ENCODE results near the gene CUEDC2.

The CUEDC2 gene

DNA sequence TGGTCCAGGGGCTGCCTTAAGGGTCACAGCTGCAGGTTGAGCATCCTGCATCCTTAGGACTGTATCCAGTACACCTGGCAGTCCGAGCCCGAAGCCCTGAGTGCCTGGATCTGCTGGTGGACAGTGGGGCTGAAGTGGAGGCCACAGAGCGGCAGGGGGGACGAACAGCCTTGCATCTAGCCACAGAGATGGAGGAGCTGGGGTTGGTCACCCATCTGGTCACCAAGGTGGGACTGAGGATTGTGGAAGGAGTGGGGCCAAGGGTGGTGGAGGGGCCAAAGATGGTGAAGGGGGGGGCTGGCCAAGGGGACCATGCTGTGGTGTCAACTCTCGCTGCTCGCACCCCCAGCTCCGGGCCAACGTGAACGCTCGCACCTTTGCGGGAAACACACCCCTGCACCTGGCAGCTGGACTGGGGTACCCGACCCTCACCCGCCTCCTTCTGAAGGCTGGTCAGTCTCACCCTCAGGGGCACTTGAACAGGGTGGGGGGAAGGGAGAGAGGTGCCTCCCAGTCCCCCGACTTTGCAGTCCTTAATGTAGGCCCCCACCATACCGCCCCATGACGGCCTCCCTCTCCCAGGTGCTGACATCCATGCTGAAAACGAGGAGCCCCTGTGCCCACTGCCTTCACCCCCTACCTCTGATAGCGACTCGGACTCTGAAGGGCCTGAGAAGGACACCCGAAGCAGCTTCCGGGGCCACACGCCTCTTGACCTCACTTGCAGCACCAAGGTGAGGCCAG lies 31.6 kb downstream of the CUEDC2 start:
- no peaks in the 10 kb centered on the region for H3K27me3 Mint-ChIP-seq
- H3K36me3 Mint-ChIP-seq, result peaks cover 16% of the 10 kb centered on the region
- peaks cover 30% of the 10 kb centered on the region for H3K4me1 Mint-ChIP-seq
- no peaks in the 10 kb centered on the region for H3K9me3 Mint-ChIP-seq
- H3K27ac Mint-ChIP-seq, result no peak overlapping the region
- peak overlapping the region; percentile 30 for H3K4me3 Mint-ChIP-seq

DNA sequence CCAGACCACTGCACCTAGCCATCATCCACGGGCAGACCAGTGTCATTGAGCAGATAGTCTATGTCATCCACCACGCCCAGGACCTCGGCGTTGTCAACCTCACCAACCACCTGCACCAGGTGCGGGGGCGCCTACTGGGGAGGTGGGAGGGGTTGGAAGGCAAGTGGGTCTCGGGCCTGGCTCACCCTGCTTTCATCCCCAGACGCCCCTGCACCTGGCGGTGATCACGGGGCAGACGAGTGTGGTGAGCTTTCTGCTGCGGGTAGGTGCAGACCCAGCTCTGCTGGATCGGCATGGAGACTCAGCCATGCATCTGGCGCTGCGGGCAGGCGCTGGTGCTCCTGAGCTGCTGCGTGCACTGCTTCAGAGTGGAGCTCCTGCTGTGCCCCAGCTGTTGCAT lies 32.3 kb downstream of the CUEDC2 start:
- Mint-ChIP-seq H3K36me3 (peaks cover 17% of the 10 kb centered on the region), H3K27ac (peak overlapping the region; percentile 53), H3K4me1 (peaks cover 30% of the 10 kb centered on the region), H3K27me3 (no peaks in the 10 kb centered on the region), H3K9me3 (no peaks in the 10 kb centered on the region), H3K4me3 (peak overlapping the region; percentile 78)

DNA sequence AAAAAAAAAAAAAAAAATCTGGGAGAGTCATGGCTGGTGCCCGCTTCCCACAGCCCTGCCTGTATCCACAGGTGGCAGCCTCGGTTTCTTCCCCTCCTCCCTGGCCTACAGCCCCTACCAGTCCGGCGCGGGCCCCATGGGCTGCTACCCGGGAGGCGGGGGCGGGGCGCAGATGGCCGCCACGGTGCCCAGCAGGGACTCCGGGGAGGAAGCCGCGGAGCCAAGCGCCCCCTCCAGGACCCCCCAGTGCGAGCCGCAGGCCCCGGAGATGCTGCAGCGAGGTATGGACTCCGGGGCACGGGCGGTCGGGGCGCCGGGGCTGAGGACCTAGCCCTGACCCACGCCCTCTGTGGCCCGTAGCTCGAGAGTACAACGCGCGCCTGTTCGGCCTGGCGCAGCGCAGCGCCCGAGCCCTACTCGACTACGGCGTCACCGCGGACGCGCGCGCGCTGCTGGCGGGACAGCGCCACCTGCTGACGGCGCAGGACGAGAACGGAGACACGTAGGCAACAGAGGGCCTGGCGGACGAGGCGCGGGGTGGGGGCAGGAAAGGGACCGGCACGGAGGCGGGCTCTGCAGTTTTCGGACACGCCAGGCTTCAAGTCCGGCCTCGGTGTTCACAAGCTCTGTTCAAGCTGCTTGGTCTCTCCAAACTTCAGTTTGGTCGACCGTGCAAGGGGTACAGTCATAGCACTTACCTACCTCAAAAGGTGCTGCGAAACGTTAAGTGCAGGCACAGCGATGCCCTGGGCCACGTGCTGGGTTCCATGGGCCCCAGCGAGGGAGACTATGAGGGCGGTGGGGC lies 33.0 kb downstream of the CUEDC2 start:
- H3K9me3 Mint-ChIP-seq, result no peaks in the 10 kb centered on the region

DNA sequence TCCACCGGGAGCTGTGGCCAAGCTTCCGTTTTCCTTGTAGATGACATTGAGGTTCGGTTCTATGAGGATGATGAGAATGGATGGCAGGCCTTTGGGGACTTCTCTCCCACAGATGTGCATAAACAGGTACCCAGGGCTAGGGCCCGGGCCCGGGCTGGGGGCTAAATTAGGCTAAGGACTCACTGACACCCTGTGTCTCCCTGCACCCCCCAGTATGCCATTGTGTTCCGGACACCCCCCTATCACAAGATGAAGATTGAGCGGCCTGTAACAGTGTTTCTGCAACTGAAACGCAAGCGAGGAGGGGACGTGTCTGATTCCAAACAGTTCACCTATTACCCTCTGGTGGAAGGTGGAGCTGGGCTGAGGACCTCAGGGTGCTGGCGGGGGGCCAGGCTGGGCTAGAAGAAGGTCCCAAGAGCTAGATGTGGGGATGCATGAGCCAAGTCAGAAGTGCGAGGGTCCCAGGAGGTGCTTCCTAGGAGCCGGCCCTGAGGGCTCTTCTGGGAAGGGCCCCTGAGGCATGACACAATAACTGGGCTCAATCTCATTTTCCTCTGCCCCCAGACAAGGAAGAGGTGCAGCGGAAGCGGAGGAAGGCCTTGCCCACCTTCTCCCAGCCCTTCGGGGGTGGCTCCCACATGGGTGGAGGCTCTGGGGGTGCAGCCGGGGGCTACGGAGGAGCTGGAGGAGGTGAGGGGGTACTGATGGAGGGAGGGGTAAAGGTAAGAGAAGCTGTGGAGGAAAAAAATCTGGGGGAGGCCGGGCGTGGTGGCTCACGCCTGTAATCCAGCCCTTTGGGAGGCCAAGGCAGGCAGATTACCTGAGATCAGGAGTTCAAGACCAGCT lies 34.0 kb downstream of the CUEDC2 start:
- peaks cover 34% of the 10 kb centered on the region for H3K4me1 Mint-ChIP-seq
- H3K27ac Mint-ChIP-seq, result peak overlapping the region; percentile 86
- peaks cover 19% of the 10 kb centered on the region for H3K36me3 Mint-ChIP-seq
- no peaks in the 10 kb centered on the region for H3K27me3 Mint-ChIP-seq
- H3K4me3 Mint-ChIP-seq, result peak overlapping the region; percentile 92
- H3K9me3 Mint-ChIP-seq, result no peaks in the 10 kb centered on the region

More for the DNA sequence above, 33.0 kb downstream of the CUEDC2 start:
- H3K36me3 Mint-ChIP-seq, result peaks cover 17% of the 10 kb centered on the region
- no peaks in the 10 kb centered on the region for H3K27me3 Mint-ChIP-seq
- peaks cover 30% of the 10 kb centered on the region for H3K4me1 Mint-ChIP-seq
- peak overlapping the region; percentile 92 for H3K4me3 Mint-ChIP-seq
- peak overlapping the region; percentile 53 for H3K27ac Mint-ChIP-seq

DNA sequence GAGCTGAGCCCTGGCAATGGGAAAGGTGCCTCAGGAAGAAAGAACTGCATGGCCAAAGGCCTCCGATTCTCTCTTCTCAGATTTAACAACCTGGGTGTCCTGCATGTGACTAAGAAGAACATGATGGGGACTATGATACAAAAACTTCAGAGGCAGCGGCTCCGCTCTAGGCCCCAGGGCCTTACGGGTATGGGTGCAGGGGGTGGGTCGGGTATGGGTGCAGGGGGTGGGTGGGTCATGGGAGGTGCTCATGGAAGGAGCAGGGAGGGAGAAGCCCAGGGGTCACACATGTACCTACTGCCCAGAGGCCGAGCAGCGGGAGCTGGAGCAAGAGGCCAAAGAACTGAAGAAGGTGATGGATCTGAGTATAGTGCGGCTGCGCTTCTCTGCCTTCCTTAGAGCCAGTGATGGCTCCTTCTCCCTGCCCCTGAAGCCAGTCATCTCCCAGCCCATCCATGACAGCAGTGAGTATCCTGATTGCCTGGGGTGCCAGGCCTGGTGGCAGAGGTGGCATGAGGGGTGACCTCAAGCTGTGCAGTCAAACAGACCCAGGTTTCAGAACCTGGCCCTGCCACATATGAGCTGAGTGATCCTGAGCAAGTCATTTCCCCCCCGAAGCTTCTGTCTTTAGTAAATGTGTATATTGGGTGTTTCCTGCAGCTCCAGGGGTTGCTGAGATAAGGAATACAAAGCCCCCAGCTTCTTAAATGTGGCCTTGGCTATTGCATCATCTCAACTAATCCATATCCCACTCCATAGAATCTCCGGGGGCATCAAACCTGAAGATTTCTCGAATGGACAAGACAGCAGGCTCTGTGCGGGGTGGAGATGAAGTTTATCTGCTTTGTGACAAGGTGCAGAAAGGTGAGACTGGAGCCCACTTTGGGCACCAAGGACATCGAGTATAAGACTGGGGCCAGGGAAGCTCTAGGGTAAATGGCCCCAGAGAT lies 34.9 kb downstream of the CUEDC2 start:
- peaks cover 19% of the 10 kb centered on the region for H3K36me3 Mint-ChIP-seq
- H3K27me3 Mint-ChIP-seq, result no peaks in the 10 kb centered on the region
- peaks cover 42% of the 10 kb centered on the region for H3K4me1 Mint-ChIP-seq
- H3K4me3 Mint-ChIP-seq, result peak overlapping the region; percentile 92
- no peaks in the 10 kb centered on the region for H3K9me3 Mint-ChIP-seq
- peak overlapping the region; percentile 35 for H3K27ac Mint-ChIP-seq

DNA sequence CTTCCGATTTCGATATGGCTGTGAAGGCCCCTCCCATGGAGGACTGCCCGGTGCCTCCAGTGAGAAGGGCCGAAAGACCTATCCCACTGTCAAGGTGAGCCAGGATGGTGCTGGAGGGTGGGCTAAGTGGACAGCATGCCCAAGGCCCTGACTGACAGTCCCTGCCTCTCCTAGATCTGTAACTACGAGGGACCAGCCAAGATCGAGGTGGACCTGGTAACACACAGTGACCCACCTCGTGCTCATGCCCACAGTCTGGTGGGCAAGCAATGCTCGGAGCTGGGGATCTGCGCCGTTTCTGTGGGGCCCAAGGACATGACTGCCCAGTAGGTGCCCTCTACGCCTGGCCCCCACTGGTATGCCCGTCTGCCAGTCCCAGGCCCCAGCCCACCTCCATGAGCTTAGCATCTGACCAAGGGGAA lies 35.6 kb downstream of the CUEDC2 start:
- peaks cover 46% of the 10 kb centered on the region for H3K4me1 Mint-ChIP-seq
- H3K27me3 Mint-ChIP-seq, result no peaks in the 10 kb centered on the region
- H3K9me3 Mint-ChIP-seq, result no peaks in the 10 kb centered on the region
- H3K4me3 Mint-ChIP-seq, result peak overlapping the region; percentile 92
- H3K36me3 Mint-ChIP-seq, result peaks cover 19% of the 10 kb centered on the region
- peak overlapping the region; percentile 55 for H3K27ac Mint-ChIP-seq

DNA sequence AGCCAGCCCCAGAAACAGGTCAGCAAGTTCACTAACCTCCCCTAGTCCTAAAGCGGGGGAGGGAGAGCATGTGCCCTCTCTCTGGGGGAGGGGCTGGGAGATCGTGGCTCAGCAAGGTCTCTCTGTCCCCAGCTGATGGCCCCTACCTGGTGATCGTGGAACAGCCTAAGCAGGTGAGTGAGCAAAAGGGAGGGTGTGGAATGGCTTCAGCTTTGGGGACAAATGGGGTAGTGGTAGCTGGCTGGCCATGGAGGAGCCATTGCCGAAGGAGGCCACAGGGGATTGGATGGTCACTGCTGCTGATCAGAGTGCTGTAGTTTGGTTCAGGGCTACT lies 36.1 kb downstream of the CUEDC2 start:
- peak overlapping the region; percentile 92 for H3K4me3 Mint-ChIP-seq
- peaks cover 19% of the 10 kb centered on the region for H3K36me3 Mint-ChIP-seq
- H3K27ac Mint-ChIP-seq, result peak overlapping the region; percentile 98
- H3K27me3 Mint-ChIP-seq, result no peaks in the 10 kb centered on the region
- H3K4me1 Mint-ChIP-seq, result peaks cover 46% of the 10 kb centered on the region
- H3K9me3 Mint-ChIP-seq, result no peaks in the 10 kb centered on the region

DNA sequence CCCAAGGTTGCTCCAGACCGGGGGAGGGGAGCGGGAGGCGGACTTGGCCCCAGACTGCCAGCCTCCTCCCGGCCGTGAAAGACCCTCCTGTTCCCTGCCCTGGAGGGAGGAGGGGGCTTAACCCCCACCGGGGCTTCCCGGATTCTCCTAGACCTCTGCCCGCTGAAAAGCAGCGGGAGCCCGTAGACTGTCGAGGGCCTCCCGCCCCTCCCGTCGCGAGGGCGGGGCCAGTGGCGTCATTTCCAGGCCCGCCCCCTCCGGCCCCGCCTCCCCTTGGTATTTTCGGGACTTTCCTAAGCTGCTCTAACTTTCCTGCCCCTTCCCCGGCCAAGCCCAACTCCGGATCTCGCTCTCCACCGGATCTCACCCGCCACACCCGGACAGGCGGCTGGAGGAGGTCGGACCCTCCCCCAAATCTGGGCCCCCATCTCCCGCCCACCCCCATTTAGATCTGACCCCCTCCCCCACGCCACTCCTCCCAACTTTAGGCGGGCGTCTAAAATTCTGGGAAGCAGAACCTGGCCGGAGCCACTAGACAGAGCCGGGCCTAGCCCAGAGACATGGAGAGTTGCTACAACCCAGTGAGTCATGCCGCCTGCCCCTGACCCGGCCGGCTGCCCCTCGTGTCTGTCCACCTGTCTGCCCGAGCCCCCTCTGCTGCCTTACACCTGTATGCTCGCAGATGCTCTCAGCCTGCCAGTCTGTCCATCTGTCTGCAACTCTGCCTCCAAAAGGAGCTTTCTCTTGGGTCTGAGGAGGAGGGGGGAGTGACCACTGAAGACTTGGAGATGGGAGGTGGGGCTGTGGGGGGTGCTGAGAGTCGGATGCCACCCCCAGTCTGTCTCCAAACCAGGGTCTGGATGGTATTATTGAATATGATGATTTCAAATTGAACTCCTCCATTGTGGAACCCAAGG lies 36.7 kb downstream of the CUEDC2 start, which contains the start of gene NFKB2:
Gene NFKB2 (plus strand): TSS at position 306 of the 917 bp plus-strand sequence. CDS start 255 bp downstream, at position 561.
- Mint-ChIP-seq H3K4me3 (peak within 1 kb of the TSS; percentile 92), H3K27me3 (no peaks in the 10 kb centered on the region), H3K36me3 (peaks cover 19% of the 10 kb centered on the region), H3K9me3 (no peaks in the 10 kb centered on the region), H3K4me1 (peaks cover 46% of the 10 kb centered on the region), H3K27ac (peak within 1 kb of the TSS; percentile 98)

DNA sequence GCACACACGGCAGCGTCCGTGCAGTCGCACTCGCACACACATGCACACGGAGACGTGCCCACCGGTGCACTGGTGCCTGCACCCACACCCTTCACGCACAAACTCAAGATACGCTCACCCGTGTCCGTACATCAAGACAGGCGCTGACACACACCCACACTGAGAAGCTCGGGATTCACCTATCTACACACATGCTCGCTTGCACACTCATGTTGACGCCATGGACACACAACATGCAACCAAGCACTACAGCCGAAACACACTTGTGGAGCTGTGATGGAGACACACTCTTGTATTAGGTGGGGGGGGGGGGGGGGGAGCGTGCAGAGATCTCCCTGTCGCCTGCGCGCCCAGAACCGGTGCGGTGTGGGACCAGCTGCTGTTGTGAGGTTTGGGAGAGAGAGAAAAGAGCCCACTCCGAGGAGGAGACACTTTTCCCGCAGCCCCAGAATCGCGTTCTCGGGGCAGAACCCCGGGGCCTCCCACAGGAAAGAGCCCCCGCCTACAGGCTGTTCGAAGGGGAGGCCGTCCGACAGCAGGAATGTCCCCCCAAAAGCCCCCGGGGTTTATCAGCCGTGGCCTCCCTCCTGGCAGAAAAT lies 37.5 kb downstream of the CUEDC2 start:
- Mint-ChIP-seq H3K9me3 (no peaks in the 10 kb centered on the region), H3K27me3 (no peaks in the 10 kb centered on the region), H3K4me1 (peaks cover 42% of the 10 kb centered on the region), H3K27ac (peak overlapping the region; percentile 98), H3K4me3 (peak overlapping the region; percentile 92), H3K36me3 (peaks cover 19% of the 10 kb centered on the region)

DNA sequence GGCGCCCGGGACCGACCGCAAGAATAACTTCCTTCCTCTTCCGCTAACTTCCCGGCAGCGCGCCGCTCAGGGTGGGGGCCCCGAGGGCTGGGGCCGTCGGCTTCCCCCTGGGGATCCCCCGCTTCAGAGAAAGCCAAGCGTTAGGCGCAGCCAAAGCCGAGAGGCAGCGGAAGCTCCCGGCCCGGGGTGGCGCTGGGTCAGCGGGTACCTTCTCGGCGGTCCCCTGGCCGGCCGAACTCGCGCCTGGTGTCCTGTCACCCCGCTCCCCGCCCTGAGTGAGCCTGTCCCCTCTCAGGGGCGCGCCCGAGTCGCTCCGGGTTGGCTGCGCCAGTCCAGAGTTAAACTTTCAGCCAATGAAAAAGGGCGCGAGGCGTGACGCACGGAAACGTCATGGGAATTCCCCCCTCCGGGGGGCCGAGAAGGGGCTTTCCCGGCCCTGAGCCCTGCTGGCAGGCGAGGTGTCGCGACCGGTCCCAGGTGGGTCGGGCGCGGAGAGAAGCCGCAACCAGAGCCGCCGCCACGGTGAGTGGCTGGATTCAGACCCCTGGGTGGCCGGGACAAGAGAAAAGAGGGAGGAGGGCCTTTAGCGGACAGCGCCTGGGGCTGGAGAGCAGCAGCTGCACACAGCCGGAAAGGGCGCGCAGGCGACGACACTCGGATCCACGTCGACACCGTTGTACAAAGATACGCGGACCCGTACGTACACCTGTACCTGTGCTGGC lies 38.1 kb downstream of the CUEDC2 start:
- Mint-ChIP-seq H3K36me3 (peaks cover 19% of the 10 kb centered on the region), H3K9me3 (no peaks in the 10 kb centered on the region), H3K27ac (peak overlapping the region; percentile 98), H3K4me1 (peaks cover 42% of the 10 kb centered on the region), H3K4me3 (peak overlapping the region; percentile 92), H3K27me3 (no peaks in the 10 kb centered on the region)

DNA sequence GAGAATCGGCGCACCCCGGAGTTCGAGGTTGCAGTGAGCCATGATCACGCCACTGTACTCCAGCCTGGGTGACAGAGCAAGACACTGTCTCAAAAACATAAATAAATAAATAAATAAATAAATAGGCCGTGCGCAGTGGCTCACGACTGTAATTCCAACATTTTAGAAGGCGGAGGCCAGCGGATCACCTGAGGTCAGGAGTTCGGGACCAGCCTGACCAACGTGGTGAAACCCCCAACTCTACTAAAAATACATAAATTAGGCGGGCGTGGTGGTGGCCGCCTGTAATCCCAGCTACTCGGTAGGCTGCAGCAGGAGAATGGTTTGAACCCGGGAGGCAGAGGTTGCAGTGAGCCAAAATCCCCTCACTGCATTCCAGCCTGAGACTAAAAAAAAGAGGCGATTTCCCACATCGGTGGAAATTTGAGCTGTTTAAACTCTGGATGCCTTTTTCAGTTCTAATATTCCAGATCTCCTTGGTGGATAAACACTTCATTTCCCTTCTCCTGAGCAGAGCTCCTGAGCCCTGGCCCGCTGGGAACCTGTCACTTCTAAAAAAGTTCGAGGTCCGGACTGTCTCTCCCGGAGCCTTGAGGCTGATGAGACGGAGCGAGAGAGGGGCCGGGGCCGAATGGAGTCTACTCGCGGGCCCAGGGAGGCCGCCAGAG lies 38.8 kb downstream of the CUEDC2 start:
- peak overlapping the region; percentile 92 for H3K4me3 Mint-ChIP-seq
- peak overlapping the region; percentile 98 for H3K27ac Mint-ChIP-seq
- H3K4me1 Mint-ChIP-seq, result peaks cover 39% of the 10 kb centered on the region
- no peaks in the 10 kb centered on the region for H3K9me3 Mint-ChIP-seq
- peaks cover 19% of the 10 kb centered on the region for H3K36me3 Mint-ChIP-seq
- no peaks in the 10 kb centered on the region for H3K27me3 Mint-ChIP-seq

DNA sequence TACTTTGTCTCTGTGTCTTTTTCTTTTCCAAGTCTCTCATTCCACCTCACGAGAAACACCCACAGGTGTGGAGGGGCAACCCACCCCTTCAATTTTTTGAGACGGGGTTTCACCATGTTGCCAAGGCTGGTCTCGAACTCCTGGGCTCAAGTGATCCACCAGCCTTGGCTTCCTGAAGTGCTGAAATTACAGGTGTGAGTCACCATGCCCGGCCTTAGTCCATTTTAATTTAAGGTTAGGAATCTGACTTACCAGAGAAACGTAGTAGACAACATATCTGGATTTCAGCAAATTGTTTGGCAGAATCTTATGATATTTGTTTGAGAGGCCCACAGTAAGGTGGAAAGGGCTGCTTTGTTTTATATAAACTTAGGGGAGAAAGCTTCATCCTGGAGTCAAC lies 40.1 kb downstream of the CUEDC2 start:
- Mint-ChIP-seq H3K27ac (peak overlapping the region; percentile 62), H3K4me3 (peak overlapping the region; percentile 92), H3K9me3 (no peaks in the 10 kb centered on the region), H3K4me1 (peaks cover 26% of the 10 kb centered on the region), H3K36me3 (peaks cover 11% of the 10 kb centered on the region), H3K27me3 (no peaks in the 10 kb centered on the region)

Measured in activated naive CD4-positive, alpha-beta T cell treated with anti-CD3 and anti-CD28 coated beads, Interleukin-2, amount 50 U/mL, for 24 hours (primary cell).